Activated CD4-positive, alpha-beta T cell treated with anti-CD3 and anti-CD28 coated beads, Interleukin-2, amount 50 U/mL, for 48 hours (primary cell): Measurements from ENCODE around the gene ANK2.

ENCODE experiments used
- DNase-seq, 2 experiments: peaks; one replicate each; pipeline ENCODE4 v3.0.0-alpha.2; 2020

The ANK2 gene

DNA sequence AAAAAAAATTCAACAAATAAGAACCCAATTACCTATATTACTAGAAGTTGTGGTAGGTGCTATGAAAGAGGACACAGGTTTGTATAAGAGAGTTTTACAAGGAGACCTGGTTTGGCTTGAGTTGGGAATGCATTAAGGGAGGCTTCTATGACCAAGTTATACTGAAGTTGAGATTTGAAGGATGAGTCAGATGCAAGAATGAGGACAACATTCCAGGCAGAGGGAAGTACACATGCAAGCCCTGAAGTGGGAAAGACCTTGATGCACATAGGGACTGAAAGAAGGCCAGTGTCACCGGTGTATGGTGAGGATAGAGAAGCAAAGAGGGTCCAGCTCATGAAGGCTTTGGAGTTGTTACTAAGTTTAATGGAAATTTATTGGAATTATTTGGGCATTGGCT is 52.2 kb downstream of the ANK2 start:
- no peak for DNase-seq

GRCh38 chr4:113103556-113103955 is 54.1 kb downstream of the ANK2 start:
- DNase-seq: no peak

GRCh38 chr4:113106108-113106507 is 56.7 kb downstream of the ANK2 start:
- no peak for DNase-seq

DNA sequence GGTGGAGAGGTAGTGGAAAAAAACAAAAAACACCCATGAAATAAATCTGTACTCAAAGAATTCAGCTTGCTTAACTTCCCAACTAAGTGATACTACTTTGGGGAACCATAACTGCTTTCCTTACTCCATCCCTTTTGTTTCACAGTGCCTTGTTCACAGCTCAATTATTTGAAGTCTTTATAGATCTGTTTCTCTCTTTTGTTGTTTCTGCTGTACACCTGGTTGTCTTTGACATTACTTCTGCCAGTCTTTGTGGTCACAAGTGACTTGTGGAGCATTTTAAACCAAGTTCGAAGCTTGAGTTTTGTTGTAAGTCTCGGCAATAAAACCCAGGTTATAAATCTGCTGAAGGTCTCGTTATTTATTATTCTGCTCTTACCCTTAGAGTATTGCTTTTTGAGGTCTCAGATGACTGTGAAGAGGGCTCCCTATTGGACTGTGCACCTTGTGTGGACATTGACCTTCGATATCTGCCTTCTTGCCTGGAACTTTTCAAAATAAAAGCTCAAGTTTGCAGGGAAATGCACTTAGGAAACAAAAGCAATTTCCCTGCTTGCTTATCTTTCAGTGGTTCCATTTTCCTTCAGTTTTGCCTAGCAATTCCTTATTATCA is 59.8 kb downstream of the ANK2 start:
- no peak for DNase-seq

DNA sequence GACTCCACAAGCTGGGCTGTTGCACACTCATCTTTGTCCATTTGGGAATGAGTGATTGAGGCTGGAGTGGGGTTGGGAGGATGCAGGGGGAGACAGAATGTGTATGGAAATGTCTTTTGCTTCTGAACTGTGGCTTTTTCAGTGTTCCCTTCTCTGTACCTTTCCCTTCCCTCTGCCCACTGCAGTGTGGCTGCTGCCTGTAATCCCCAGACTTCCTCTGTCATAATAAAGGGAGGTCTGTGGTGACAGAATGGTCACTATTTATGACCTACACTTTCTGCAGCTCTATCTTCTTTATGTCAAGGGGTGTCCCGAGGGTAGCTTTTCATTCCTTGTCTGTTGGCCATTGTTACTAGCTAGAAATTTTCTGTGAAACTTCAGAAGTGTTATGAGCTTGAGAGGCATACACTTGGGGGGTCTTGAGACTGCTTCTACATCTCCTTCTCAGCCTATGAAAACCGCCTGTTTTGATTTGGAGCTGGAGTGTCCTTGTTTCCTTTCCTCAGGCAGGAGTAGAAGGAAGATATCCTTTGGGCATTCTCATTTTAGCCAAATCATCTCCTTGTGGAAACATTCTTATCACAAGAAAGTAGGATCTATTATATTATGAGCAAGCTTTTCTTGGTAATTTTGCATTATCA is 63.0 kb downstream of the ANK2 start:
- DNase-seq: no peak

GRCh38 chr4:113113151-113113550 is 63.7 kb downstream of the ANK2 start:
- no peak for DNase-seq

- DNase-seq: no peak
Observed at GRCh38 chr4:113114884-113115283, 65.4 kb downstream of the ANK2 start.

GRCh38 chr4:113116414-113117357 is 67.2 kb downstream of the ANK2 start:
- DNase-seq: no peak

GRCh38 chr4:113117358-113117702 is 67.9 kb downstream of the ANK2 start:
- DNase-seq: no peak

DNA sequence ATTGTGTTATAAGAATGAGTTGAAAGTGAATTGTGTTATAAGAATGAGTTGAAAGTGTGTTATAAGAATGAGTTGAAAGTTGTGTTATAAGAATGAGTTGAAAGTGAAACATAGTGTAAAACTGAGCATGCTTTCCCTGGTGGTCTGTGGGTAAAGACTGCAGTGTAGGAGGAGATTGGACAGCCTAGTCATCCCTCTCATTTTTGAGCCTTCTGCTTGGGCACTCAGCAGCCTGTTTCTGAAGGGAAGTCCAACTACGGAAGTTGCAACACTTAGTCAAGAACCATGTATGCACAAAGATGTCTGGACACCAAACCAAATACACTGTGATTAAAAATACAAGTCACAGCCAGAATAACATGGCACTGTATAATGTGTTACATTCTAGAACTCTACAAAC is 72.6 kb downstream of the ANK2 start:
- DNase-seq: no peak

DNA sequence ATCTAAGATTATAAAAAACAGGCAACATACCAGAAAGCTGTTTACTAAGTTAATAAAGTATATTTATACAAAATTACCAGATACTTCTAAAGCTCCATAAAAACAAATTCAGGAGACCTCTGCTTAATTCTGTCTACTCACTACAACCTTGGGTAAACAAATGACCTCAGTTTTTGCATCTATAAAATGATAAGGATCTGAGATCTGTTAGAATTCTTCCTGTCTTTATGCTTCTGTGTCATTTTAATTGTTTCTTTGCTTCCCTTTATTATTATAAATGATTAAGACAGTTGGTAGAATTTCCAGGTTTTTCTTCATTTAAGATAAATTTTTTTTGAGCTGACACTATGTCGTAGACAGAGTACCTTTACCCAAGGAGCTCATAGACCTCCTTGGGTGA is 76.0 kb downstream of the ANK2 start:
- DNase-seq: no peak

DNA sequence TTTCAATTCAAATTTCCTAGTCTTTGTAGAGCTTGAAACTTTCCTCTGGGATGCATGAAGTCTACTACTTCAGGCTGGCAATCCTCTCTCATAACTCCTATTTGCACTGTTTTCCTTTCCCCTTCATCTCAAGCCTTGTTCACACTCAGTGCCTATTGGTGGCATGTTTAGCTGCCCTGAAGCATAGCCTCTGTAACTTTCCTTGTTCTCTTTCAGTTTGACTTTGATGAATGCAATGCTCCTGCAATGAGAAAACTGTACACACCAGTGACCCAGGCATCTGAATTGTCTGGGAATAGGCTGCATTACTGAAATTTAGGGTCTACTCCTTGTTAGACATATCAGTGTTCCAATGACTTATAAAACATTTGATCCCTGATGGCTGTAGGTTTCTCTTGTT is 81.7 kb downstream of the ANK2 start:
- DNase-seq: no peak

DNA sequence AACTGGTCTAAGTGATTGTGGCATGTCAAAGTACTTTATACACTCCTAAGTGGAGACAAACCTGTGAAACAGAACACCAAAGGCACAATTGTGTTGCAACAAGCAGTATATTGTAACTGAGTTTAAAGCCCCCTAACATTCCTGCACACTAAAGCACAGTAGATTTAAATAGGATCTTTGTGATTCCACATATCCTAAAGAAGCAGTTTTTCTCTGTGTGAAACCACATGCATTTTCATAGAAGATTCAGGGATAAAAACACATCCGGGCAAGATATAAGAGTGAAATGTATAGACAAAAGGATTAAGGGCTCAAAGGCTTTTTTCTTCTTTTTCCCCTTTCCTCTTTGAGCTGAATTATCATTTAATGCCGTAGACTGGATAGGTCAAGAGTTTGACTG is 82.2 kb downstream of the ANK2 start:
- no peak for DNase-seq

- no peak for DNase-seq
Observed at GRCh38 chr4:113141901-113142346, 92.5 kb downstream of the ANK2 start.

- no peak for DNase-seq
Observed at GRCh38 chr4:113142351-113142750, 92.9 kb downstream of the ANK2 start.

GRCh38 chr4:113144091-113144490 is 94.6 kb downstream of the ANK2 start:
- no peak for DNase-seq

GRCh38 chr4:113145147-113145518 is 95.7 kb downstream of the ANK2 start:
- DNase-seq: no peak

GRCh38 chr4:113145519-113146291 is 96.3 kb downstream of the ANK2 start:
- DNase-seq: no peak

DNA sequence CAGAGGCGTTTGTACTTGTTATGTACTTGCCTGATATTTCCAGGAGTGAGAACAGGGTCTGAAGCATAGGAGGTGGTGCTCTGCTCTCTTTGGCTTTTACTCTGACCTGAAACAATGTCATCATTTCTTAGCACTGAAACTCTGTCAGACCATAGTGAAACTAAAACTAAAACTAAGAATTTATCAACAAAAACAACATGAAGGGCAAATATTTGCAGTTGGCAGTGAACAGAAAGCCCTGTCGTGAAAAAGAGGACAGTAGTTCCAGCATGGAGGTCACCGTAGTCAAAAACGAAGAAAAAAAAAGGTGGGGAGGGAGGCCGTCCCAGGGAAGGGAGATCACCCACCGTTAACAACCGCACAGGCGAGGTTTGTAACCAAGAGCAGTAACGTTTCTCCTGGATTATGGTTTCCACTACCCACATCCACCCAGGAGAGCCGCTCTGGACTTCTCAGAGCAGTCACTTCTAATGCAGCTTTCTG is 97.5 kb downstream of the ANK2 start:
- DNase-seq: no peak

DNA sequence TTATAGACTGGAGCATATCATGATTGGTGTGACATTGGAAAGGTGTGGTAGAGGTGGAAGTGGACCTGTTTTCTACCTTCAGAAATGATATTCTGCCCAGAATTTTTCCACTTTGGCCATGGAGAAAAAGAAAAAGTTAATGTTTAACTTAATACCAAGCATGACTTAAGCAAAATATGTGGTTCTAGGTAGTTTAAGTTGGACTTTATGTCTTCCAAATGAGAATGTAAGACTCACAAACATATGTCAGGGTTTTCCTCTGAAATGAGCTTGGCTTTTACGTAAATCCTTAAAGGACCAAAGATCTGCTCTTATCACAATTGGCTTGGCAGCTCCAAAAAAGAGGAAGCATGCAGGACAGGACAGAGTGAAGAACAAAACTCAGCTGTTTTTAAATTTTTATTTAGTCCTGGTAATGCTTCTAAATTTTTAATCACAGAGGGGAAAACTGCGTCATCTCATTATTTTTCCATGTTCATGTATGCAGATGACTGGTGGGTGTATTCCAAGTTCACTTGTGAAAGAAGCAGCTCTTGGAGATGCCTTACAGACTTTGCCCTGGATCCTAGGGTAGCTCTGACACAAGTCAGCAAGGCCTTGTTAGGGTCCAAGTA is 98.2 kb downstream of the ANK2 start:
- DNase-seq: no peak

- no peak for DNase-seq
Observed at GRCh38 chr4:113148925-113149324, 99.5 kb downstream of the ANK2 start.

- DNase-seq: no peak
Observed at GRCh38 chr4:113153529-113154101, 104.2 kb downstream of the ANK2 start.
